HG03175 (cell line): ENCODE results near the gene TRIO.

Source experiments
- ATAC-seq: cut with Tn5 transposase; IDR thresholded peaks from one replicate; pipeline ENCODE4 v1.9.1; 2021; ENCODE audit warnings: mild to moderate bottlenecking, moderate library complexity; ENCODE audit not compliant: unreplicated experiment

TRIO gene

DNA sequence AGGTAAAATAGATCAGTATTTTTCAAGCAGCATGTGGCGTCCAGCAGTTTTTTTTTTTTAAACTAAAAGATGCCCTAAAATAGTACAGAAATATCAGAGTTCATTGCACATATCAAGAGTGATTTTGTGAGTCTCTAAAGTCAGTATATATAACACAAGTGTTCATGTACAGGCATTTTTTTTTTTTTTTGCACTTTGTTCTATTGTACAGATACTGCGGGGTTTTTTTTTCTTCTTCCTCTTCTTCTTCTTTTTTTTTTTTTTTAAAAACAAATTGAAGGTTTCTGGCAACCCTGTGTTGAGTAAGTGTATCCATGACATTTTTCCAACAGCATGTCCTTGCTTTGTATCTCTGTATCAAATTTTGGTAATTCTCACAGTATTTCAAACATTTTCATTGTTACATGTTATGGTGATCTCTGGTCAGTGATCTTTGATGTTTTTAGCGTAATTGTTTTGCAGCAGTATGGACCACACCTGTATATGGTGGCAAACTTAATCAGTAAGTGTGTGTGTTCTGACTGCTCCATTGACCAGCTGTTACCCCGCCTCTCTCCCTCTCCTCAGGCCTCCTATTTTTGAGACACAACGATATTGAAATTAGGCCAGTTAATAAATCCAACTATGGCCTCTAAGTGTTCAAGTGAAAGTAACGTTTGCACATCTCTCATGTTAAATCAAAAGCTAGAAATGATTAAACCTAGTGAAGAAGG, 76.8 kb downstream of the TRIO start:
- ATAC-seq = peak; percentile 49

DNA sequence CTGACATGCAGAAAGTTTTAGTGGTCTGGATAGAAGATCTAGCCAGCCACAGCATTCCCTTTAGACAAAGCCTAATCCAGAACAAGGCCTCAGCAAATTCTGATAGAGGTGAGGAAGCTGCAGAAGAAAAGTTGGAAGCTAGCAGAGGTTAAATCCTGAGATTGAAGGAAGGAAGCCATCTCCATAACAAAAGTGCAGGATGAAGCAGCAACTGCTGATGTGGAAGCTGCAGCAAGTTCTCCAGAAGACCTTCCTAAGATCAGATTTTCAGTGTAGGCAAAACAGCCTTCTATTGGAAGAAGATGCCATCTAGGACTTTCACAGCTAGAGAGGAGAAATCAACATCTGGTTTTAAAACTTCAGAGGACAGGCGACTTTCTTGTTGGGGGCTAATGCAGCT, 77.5 kb downstream of the TRIO start:
- ATAC-seq = no peak

- ATAC-seq = no peak
These were observed 78.6 kb downstream of the TRIO start for GRCh38 chr5:14221732-14222131.

GRCh38 chr5:14222206-14222605, 79.1 kb downstream of the TRIO start:
- ATAC-seq = no peak

DNA sequence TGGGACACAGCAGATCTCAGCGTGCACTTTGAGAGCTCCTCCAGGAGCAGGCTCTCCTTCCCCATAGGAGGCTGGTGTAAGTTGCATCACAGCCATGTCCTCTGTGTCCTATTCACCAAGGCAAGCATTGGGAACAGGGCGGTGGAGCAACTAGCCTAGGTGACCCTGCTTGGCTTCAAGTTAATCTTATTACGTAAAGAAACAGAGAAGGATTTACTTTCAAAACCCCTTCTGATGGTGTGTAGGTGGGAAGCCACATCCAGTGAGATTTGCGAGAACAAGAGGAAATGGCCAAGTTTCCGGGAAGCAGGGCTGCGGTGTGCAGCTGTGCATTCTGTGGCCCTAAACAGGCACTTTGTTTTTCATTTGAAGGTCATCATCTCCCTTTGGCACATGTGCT, 80.2 kb downstream of the TRIO start:
- no peak for ATAC-seq

DNA sequence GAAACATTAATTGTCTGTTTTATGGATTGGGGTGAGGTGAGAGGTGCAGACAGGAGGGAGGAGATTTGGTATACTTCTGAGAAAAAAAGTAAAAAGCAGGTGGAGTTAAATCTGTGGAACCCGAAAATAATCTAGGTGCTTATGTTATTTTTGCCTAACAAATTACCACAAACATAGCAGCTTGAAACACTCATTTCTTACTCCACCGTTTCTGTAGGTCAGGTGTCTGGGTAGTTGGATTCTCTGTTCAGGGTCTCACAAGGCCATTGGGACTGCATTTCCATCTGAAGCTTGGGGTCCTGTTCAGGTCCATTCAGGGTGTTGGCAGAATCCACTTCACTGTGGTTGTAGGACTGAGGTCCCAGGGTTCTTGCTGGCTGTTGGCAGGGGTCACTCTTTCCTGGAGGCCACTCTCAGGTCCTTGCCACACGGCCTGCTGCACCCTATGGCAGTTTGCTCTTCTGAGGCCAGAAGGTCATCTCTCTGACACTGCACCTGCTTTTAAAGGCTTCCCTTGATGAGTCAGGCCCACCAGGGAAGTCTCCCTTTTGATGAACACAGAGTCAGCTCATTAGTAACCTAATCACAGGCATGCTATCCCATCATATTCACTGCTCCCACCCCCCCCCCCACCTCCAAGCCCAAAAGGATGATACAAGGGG, 82.2 kb downstream of the TRIO start:
- no peak for ATAC-seq

DNA sequence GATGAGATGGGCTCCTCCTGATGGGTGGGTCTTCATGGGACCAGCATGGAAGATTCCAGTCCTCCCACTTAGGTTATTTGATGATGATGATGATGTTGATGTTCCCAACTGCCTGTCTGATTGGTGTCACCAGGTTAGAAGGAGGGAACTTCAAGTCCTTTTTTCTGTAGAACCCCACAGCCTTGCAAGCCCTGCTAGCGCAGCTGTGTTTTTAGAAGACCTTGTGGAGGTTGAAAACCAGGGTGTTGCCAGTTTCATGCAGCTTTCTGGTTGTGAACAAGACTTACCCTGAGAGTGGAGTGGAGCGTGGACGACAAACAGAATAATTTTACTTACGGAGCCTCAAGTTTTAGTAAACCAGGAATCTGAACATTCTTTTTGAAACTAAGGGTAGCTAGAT, 83.0 kb downstream of the TRIO start:
- ATAC-seq = no peak

DNA sequence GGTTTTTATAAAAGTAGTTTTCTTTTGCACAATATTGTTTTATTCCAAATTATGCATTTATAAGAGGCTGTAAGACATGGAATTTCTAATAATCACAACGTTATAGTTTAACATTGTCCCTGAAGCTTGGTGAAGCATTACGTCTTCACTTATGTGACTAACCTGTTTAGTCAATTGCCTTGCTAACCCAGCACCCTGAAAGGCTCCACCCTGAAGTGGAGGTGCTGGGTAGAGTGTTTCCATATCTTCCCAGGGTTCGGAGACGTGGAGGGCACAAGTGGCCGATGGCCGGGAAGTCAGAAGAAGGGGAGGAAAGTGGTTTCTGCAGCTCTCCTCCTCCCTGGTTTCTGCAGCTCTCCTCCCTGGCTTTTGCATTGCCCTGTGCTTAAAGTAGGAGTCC, 83.4 kb downstream of the TRIO start:
- ATAC-seq = no peak

DNA sequence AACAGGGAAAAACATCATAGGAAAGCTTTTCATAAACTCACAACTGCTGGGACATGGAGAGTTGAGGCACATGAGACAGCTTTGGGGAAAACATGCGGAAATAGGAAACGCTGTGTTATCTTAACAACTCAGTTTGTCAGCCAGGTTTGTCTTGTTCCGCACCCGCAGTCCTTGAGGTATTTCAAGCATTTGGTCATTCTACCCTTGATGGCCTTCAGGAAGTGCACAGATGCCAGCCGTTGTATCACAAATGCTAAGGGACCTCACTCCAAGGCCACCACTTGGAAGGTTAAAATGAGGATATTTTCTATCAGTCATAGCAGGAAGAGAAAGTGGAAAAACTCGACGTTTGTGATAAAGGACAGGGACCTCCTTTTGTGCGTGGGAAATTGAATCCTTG, 83.8 kb downstream of the TRIO start:
- no peak for ATAC-seq

- no peak for ATAC-seq
These were observed 84.4 kb downstream of the TRIO start for GRCh38 chr5:14227513-14227912.

DNA sequence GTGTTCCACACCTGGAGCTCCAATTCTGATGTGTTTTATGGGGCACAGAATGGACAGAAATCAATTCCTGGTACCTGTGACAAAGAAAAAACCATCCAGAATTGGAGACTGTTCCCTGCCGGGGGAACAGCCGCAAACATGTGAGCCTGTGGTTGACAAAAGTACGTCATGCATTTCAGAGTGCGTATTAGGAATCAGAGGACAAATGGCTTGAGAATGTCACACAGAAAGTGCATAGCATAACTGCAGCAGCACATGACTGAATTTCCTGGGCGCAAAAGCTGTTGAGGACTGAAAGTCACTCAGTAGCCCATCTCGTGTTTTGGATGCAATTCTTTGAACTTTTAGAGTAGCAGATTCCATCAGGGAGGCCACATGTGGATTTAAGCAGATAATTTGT, 85.1 kb downstream of the TRIO start:
- ATAC-seq = no peak

DNA sequence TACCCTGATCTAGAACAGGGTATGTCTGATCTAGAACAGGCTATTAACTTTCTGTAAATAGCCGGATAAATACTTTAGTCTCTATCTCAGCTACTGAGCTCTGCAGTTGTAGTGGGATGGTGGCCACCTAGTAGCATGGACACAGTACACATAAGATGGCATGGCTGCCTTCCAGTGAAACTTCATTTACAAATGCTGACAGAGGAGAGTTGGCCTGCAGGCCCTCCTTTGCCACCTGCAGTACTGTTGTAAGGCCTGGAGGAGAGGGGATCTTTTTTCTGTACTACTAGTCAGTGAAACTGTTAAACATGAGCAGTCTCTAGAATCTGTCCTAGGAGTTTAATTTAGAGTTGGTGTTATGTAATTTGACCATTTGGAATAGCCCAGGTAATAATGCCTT, 86.0 kb downstream of the TRIO start:
- ATAC-seq = no peak

DNA sequence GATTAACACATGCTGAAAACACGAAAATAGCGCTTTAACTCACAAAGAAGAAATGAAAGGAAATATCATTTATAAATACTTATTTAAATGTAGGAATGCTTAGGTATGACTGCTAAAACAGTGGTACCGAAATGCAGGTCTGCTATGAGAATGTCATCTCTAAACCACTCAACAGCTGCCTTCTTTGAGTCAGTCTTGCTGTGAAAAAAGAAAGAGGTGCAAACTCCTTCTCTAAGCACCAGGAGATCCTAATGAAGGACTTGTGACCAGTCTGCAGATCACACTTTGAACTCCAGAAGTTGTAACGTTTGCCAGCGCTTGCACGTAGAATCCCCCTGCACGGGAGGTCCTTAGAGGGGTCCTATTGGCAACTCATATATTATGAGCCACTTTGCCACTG, 86.6 kb downstream of the TRIO start:
- no peak for ATAC-seq

- ATAC-seq = no peak
These were observed 88.0 kb downstream of the TRIO start for GRCh38 chr5:14231156-14231555.

- no peak for ATAC-seq
These were observed 88.7 kb downstream of the TRIO start for GRCh38 chr5:14231890-14232289.

- ATAC-seq = no peak
These were observed 91.1 kb downstream of the TRIO start for GRCh38 chr5:14234204-14234603.

DNA sequence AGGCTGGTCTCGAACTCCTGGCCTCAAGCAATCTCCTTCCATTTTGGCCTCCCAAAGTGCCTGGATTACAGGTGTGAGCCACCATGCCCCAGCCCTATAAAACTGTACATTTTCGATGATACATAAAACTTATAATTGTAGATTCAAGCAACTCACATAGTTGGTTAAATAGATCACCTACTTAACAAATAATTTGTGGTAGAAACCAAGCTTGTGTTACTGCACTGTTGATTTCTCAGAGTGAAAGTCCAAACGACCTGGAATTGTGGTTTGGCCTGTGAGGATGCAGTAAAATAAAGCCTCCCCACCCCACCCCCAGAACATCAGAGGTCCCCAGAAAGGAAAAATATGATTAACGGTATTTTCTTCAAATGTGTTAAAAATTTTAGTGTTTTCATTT, 92.7 kb downstream of the TRIO start:
- peak; percentile 66 for ATAC-seq

DNA sequence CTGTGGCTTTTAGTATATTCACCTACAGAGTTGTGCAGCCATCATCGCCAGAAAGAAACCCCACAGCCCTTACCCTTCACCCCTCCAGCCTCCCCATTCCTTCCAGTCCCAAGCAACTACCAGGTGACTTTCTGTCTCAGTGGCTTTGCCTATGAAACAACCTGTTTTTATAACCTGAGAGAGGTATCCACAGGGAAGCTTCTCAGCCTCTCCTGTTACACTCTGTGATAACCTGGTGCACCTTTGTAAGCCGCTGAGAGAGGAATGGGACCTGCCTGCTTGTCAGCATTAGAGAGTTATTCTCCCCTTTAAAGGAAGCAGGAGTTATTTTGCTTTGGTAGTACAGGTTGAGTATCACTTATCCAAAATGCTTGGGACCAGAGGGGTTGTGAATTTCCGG, 93.6 kb downstream of the TRIO start:
- ATAC-seq = no peak

- no peak for ATAC-seq
These were observed 94.4 kb downstream of the TRIO start for GRCh38 chr5:14237317-14238086.

DNA sequence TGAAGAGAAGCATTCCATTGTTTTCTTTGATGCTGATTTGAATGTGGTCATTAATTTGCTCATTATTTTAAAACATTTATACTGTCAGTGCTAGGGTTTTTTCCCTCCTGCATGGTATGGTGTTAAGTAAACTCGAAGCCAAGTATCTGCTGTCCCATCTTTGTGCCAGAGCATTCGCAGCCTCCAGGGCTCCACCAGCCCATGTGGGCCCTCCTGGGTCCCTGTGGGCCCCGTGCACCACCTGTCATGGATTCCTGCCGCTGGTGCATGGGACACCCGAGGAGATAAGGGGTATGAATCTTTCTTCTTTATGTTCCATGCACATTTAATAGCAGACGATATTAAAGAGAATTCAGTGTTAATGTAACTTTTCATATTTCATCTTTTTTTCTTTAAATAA, 95.1 kb downstream of the TRIO start:
- no peak for ATAC-seq

DNA sequence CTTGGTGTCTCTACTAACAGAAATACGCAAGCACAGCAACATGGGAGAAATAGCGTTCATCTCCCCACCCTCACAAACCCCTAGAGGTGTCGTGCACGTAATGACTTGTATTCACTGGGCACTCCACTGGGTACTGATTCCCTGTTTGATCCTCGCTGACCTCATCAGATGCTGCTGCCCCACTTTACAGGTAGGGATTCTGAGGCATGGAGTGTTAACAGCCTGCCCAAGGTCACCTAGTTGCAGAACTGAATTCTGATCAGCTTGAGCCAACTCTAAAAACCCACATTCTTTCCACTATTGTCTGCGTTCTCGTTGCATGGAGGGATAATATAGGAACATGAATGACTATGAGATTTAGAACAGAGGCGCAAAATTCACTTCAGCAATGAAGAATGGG, 96.3 kb downstream of the TRIO start:
- no peak for ATAC-seq

DNA sequence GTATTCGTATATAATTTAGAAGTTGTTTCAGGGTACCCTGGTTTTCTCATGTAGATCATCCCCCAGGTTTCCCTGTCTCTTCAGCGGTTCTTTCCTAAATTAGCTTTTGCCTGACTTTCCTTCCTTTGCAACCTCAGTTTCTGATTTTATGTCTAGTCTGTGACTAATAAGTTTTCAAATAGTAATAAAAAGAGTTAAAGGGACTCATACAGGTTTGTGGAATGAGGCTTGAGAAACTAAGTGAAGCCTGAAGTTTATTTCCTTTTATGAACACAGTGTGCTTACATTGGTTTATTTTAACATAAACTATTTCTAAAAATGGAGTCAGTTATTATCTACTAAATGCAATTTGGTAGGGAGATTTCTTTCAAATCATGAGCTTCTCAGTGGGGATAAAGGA, 96.8 kb downstream of the TRIO start:
- no peak for ATAC-seq
